ENCODE results near the gene MRPL54. TPM values are rescaled to one million over a fixed set of nuclear protein-coding genes. Genes with fewer than 3 reads are reported as not detected.
A peak's percentile ranks its signal among the peaks of the same experiment; 100 is the strongest.

MRPL54 gene
- total RNA-seq (23.0 TPM), polyA plus RNA-seq (61.9 TPM)

DNA sequence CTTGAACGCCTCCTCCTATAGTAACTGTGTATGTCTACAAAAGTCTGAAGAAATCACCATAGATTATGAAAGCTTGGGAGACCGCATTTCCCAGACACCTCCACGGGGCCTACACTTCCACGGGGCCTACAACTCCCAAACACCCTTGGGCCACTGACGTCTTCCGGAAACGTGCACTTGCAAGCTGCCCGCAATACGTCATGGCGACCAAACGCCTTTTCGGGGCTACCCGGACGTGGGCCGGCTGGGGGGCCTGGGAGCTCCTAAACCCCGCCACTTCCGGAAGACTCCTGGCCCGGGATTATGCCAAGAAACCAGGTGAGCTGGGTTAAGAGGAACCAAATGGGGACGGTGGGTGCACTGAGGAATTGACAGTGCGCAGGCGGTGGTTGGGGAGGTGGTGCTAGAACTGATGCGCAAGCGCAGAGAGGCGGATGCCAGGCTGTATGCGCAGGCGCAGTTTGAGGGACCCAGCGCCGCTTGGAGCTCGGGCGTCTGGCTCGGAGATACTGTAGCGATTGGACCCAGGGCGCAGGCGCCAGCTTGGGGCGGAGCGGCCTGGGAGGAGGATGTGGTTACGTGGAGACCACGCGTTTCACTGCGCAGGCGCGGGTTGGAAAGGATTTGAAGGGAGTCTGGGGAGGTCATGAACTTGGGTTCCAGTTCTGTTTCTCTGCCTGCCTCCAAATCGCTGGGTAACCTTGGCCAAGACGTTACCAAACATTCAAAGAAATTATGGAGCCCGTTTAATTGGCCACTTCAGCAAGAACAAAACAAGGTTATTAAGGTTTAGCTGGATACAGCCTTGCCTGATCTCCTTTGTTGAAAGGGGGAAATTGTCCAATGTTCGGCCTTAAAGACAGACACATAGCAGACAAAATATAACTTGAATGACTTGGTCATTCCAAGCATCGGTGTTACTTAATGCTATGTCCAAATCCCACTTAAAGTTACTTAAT, at the start of gene MRPL54:
Gene MRPL54 (plus strand): TSS at position 182 of the 959 bp plus-strand sequence. CDS start 19 bp downstream, at position 201.
- WGBS, result 3% methylated on average over 47 of the region's 47 CpGs
- peak within 1 kb of the TSS; percentile 74 for H3K4me3 ChIP-seq (ENCODE audit: low read depth, low read length)
- H3K36me3 ChIP-seq (ENCODE audit: insufficient read depth), result peaks cover 5% of the 10 kb centered on the region
- H3K27ac ChIP-seq (ENCODE audit: low read depth), result peak within 1 kb of the TSS; percentile 99
- H3K4me1 ChIP-seq (ENCODE audit: insufficient read depth), result no peaks in the 10 kb centered on the region
- peak; percentile 98 for DNase-seq (ENCODE audit: extremely low spot score)

DNA sequence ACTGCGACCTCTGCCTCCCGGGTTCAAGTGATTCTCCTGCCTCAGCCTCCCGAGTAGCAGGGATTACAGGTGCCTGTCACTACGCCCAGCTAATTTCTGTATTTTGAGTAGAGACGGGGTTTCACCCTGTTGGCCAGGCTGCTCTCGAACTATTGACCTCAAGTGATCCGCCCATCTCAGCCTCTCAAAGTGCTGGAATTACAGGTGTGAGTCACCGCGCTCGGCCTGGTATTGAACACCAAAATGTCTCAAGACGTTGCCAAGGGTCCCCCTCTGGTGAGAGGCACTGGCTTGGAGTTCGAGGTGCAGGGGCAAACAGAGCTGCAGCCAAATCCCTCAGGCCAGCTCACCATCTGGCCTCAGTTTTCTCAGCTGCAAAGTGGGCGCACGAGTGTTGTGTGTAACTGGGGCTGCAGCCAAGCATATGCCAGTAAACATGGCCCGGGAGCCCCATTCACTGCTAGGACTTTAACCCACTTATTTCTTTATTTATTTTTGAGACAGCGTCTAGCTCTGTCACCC, 46.3 kb upstream of the MRPL54 start:
- no peak for DNase-seq (ENCODE audit: extremely low spot score)
- H3K27ac ChIP-seq (ENCODE audit: low read depth), result no peak overlapping the region
- WGBS, result 85% methylated on average over 16 of the region's 16 CpGs
- H3K4me3 ChIP-seq (ENCODE audit: low read depth, low read length), result no peak overlapping the region
- H3K4me1 ChIP-seq (ENCODE audit: insufficient read depth), result peaks cover 3% of the 10 kb centered on the region
- no peaks in the 10 kb centered on the region for H3K36me3 ChIP-seq (ENCODE audit: insufficient read depth)

DNA sequence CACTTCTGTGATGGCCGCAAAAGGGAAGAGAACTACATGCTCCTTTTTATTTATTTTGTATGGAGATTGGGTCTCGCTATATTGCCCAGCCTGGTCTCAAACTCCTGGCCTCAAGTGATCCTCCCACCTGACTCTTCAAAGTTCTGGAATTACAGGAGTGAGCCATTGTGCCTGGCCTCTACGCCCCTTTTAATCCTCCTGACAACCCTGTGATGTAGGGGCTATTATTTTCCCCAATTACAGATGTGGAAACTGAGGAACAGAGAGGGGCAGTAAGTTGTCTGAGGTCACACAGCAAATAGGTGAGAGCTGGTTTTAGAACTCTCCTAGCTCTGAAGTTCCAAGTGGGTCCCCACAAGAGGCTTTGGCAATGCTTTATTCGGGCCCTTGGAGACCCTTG, 42.6 kb upstream of the MRPL54 start:
- DNase-seq (ENCODE audit: extremely low spot score), result no peak
- Histone ChIP-seq H3K4me3 (ENCODE audit: low read depth, low read length) (no peak overlapping the region), H3K27ac (ENCODE audit: low read depth) (no peak overlapping the region), H3K36me3 (ENCODE audit: insufficient read depth) (no peaks in the 10 kb centered on the region), H3K4me1 (ENCODE audit: insufficient read depth) (peaks cover 5% of the 10 kb centered on the region)
- WGBS, result 88% methylated on average over 4 of the region's 4 CpGs

DNA sequence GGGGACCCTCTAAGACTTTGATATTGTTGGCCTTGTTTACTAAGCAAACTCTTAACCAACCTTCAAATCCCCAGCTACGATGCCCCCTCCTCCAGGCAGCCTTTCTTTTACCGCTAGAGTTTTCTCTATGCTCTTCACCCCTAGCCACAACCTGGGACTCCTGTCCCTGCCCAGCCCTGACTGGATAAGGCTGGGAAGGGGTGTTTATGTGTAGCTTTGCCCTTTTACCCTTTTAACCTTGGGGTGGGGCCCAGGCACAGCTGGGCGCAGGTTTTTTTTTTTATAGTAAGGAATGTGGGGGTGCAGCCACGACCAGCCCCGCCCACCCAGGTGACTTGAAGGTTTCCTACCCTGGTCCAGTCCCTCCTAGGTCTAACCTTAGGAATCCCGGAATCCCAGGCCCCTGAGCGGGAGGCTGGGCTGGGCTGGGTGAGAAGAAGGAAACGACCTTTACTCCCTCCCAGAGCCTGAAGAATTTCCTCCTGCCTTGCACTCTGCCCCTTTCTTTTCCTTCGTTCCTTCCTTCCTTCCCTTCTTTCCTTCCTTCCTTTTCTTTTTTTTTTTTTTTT, 42.0 kb upstream of the MRPL54 start:
- H3K36me3 ChIP-seq (ENCODE audit: insufficient read depth), result no peaks in the 10 kb centered on the region
- no peak overlapping the region for H3K27ac ChIP-seq (ENCODE audit: low read depth)
- DNase-seq (ENCODE audit: extremely low spot score), result no peak
- H3K4me3 ChIP-seq (ENCODE audit: low read depth, low read length), result no peak overlapping the region
- WGBS, result 29% methylated on average over 9 of the region's 9 CpGs
- H3K4me1 ChIP-seq (ENCODE audit: insufficient read depth), result peaks cover 5% of the 10 kb centered on the region

DNA sequence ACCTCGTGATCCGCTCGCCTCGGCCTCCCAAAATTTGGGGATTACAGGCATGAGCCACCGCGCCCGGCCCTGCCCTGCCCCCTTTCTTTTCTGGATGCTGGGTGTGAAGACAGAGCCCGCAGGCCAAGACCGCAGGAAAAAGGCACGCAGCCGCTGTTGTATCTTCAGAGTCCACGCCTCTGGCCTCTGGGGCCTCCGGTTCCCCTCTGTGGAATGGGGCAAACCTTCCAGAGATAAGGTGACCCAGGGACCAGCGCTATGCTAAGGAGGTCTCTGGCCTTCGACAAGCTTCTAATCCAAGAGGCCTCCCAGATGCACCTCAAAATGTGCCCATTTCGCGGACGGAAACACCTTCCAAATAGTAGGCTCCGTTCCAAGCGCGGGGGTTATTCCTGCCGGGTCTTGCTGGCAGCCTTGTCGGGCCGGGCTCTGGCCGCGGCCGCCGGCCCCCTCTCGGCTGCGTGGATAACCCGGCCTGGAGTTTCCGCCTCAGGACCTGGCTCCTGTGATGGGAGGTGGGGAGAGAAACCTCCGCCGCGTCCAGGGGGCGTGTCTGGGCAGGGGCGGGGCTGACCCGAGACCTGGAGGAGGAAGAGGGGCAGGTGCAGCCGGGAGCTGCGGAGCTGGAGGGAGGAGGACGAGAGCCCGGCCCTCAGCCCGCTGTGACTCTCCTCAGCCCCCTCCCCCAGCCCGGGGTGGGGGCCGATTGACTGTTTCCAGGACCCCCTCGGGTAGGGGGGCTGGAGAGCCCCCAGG, 41.2 kb upstream of the MRPL54 start:
- H3K4me1 ChIP-seq (ENCODE audit: insufficient read depth), result peaks cover 5% of the 10 kb centered on the region
- 18% methylated on average over 46 of the region's 46 CpGs for WGBS
- H3K27ac ChIP-seq (ENCODE audit: low read depth), result no peak overlapping the region
- no peaks in the 10 kb centered on the region for H3K36me3 ChIP-seq (ENCODE audit: insufficient read depth)
- peak; percentile 69 for DNase-seq (ENCODE audit: extremely low spot score)
- H3K4me3 ChIP-seq (ENCODE audit: low read depth, low read length), result peak overlapping the region; percentile 34

DNA sequence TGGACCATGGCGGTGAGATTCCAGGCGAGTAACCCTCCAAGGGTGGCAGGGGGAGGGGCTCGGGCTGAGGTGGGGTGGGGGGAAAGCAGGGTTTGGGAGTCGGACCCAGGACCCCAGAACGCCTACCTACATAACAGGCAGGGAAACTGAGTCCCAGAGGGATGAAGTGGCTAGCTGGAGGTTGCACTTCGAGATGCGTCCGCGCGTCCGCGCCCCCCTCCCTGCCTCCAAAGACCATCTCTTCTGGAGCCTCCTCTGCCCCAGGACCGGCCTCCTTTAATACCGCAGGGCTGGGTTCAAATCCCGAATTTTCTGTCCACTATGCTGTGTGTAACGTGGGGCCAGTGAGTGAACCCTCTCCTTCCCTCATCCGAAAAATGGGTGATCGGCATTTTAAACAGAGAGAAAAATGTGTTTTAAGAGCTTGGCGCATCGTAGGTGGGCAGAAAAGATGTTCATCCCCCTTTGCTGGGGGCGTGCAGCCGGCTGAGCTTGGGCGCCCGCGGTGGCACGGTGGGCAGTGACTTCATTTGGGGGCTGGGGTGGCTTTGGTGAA, 40.5 kb upstream of the MRPL54 start:
- no peak for DNase-seq (ENCODE audit: extremely low spot score)
- no peak overlapping the region for H3K27ac ChIP-seq (ENCODE audit: low read depth)
- WGBS, result 3% methylated on average over 26 of the region's 26 CpGs
- peak overlapping the region; percentile 34 for H3K4me3 ChIP-seq (ENCODE audit: low read depth, low read length)
- peaks cover 5% of the 10 kb centered on the region for H3K4me1 ChIP-seq (ENCODE audit: insufficient read depth)
- H3K36me3 ChIP-seq (ENCODE audit: insufficient read depth), result no peaks in the 10 kb centered on the region

DNA sequence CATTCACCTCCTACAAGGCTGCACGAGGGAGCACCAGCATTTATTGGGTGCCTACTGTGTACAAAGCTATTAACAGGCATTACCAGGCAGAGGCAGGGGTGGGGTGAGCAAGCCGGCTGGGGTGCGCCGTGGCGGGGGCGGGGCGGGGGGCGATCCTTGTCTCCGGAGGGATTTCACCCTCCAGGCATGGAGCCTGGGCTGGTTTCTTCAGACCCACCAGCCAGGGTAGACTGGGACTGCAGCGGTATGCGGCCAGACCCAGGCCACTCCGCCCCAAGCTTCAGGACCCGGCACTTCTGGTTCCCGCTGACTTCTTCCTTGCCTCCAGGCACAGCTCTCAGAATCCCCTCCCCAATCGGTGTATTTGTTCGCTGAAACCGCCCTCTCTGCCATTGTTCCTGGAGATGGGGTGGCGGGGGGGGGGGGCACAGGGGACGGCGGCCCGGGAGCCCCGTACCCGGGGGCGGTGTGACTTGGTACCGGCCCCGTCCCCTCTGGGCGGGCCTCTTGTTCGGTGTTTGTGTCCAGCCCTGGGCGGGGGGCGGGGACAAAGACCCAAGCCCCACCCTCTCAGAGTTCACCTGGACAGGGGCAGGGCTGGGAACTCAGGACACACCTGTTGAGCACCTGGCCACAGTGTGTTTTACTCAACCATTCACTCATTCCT, 39.9 kb upstream of the MRPL54 start:
- WGBS, result 5% methylated on average over 30 of the region's 30 CpGs
- Histone ChIP-seq H3K4me1 (ENCODE audit: insufficient read depth) (peaks cover 5% of the 10 kb centered on the region), H3K4me3 (ENCODE audit: low read depth, low read length) (peak overlapping the region; percentile 23), H3K27ac (ENCODE audit: low read depth) (no peak overlapping the region), H3K36me3 (ENCODE audit: insufficient read depth) (no peaks in the 10 kb centered on the region)
- DNase-seq (ENCODE audit: extremely low spot score), result no peak

DNA sequence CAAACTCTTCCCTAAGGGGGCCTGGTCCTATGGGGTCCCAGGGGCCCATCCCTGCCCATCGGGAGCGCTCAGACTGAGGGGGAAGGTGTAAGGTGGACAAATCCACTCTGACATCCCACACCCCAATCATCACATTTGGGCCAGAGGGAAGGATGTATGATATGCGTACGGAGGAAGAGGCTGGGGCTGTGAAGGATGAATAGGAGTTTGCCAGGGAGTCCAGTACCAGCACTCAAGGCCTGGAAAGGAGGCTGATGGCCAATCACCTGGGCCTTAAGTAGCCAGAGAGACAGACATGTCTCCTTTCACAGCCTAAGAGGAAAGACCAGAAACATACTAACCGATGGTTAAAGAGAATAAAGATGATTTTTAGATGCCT, 39.4 kb upstream of the MRPL54 start:
- no peak for DNase-seq (ENCODE audit: extremely low spot score)
- H3K4me3 ChIP-seq (ENCODE audit: low read depth, low read length), result no peak overlapping the region
- H3K36me3 ChIP-seq (ENCODE audit: insufficient read depth), result no peaks in the 10 kb centered on the region
- 81% methylated on average over 5 of the region's 5 CpGs for WGBS
- peaks cover 5% of the 10 kb centered on the region for H3K4me1 ChIP-seq (ENCODE audit: insufficient read depth)
- H3K27ac ChIP-seq (ENCODE audit: low read depth), result no peak overlapping the region

DNA sequence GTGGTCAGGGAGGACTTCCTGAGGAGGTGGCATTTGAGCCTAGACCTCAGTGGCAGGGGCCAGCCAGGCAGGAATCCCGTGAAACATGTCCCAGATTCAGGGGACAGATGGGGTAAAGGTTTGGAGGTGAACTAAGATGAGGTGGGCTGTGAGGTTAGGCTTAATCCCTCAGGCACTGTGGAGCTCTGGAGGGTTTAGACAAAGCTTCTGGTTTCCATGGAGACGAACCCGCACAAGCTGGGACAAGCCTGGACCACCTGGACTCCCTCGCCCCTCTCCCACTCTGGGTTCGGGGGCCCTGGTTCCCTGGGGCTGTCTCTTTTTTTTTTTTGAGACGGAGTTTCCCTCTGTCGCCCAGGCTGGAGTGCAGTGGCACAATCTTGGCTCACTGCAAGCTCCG, 38.6 kb upstream of the MRPL54 start:
- no peak overlapping the region for H3K27ac ChIP-seq (ENCODE audit: low read depth)
- no peaks in the 10 kb centered on the region for H3K36me3 ChIP-seq (ENCODE audit: insufficient read depth)
- no peak for DNase-seq (ENCODE audit: extremely low spot score)
- H3K4me1 ChIP-seq (ENCODE audit: insufficient read depth), result peaks cover 5% of the 10 kb centered on the region
- H3K4me3 ChIP-seq (ENCODE audit: low read depth, low read length), result no peak overlapping the region
- WGBS, result 32% methylated on average over 8 of the region's 8 CpGs

DNA sequence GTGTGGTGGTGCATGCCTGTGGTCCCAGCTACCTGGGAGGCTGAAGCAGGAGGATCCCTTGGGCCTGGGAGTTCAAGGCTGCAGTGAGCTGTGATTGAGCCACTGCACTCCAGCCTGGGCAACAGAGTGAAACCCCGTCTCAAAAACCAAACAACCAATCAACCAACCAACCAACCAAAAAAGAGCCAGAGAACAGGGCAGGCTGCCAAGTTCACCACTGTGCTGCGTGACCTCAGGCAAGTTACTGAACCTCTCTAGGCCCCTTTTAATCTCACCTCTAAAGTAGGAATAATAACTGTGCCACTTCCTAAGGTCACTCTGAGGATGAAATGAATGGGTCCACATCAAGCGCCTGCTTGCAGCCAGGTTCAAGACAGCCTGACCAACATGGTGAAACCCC, 37.4 kb upstream of the MRPL54 start:
- no peak for DNase-seq (ENCODE audit: extremely low spot score)
- WGBS, result 67% methylated on average over 3 of the region's 3 CpGs
- H3K4me3 ChIP-seq (ENCODE audit: low read depth, low read length), result no peak overlapping the region

DNA sequence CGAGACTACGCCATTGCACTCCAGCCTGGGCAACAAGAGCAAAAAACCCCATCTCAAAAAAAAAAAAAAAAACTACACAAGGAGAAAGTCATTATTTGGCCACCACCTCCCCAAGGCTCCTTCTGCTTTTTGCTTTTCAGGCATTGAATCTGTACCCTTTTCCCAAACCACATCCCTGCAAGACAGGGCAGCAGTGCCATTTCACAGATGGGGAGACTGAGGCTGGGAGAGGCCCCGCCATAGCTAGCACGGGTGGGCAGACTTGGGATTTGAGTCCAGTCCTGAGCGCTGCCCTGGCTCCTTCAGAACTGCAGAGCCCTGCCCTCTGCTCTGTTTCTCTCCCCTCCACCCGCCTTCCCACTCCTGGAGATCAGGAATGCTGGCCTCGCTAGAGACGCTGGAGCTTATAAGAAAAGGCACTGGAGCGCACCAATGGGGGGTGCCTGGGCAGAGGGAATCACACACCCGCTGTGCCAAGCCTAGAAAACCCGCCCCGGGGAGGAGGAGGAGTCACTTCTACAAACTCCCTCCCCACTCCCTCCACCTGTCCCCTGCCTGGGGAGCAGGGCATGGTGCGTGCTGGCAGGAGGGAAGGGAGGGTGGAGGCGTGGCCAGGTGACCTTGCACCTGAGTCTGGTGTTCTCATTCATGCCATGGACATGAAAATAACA, 36.7 kb upstream of the MRPL54 start:
- no peak overlapping the region for H3K4me3 ChIP-seq (ENCODE audit: low read depth, low read length)
- H3K36me3 ChIP-seq (ENCODE audit: insufficient read depth), result no peaks in the 10 kb centered on the region
- peaks cover 3% of the 10 kb centered on the region for H3K4me1 ChIP-seq (ENCODE audit: insufficient read depth)
- WGBS, result 30% methylated on average over 14 of the region's 14 CpGs
- DNase-seq (ENCODE audit: extremely low spot score), result no peak
- H3K27ac ChIP-seq (ENCODE audit: low read depth), result no peak overlapping the region

More for the DNA sequence above, 37.4 kb upstream of the MRPL54 start:
- H3K36me3 ChIP-seq (ENCODE audit: insufficient read depth), result no peaks in the 10 kb centered on the region
- no peak overlapping the region for H3K27ac ChIP-seq (ENCODE audit: low read depth)
- peaks cover 5% of the 10 kb centered on the region for H3K4me1 ChIP-seq (ENCODE audit: insufficient read depth)

DNA sequence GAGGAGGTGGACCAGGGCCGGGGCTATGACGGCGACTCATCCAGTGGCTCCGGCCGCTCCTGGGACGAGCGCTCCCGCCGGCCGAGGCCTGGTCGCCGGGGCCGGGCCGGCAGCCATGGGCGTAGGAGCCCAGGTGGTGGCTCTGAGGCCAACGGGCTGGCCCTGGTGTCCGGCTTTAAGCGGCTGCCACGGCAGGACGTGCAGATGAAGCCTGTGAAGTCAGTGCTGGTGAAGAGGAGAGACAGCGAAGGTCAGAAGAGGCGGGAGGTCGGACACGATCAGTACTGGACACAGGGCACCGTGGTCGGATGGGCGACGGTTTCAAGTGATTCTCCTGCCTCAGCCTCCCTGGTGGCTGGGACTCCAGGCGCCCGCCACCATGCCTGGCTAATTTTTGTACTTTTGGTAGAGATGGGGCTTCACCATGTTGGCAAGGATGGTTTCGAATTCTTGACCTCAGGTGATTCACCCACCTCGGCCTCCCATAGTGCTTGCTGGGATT, 32.0 kb upstream of the MRPL54 start:
- no peaks in the 10 kb centered on the region for H3K36me3 ChIP-seq (ENCODE audit: insufficient read depth)
- no peak overlapping the region for H3K27ac ChIP-seq (ENCODE audit: low read depth)
- DNase-seq (ENCODE audit: extremely low spot score), result no peak
- no peak overlapping the region for H3K4me3 ChIP-seq (ENCODE audit: low read depth, low read length)
- WGBS, result 93% methylated on average over 32 of the region's 32 CpGs
- no peaks in the 10 kb centered on the region for H3K4me1 ChIP-seq (ENCODE audit: insufficient read depth)
